NCI-H1092 (cell line): Measurements from ENCODE around the gene ANAPC1.
A peak's percentile ranks its signal among the peaks of the same experiment; 100 is the strongest.
"Not testable (repeated sequence)": the region's sequence is repeated elsewhere in the genome, so short reads cannot be mapped to it uniquely, and the experiment has no call there.

Experiments used
- DNase-seq: peaks from one replicate; lab custom pipeline; 2025; lab: John Stamatoyannopoulos, UW

ANAPC1 gene

DNA sequence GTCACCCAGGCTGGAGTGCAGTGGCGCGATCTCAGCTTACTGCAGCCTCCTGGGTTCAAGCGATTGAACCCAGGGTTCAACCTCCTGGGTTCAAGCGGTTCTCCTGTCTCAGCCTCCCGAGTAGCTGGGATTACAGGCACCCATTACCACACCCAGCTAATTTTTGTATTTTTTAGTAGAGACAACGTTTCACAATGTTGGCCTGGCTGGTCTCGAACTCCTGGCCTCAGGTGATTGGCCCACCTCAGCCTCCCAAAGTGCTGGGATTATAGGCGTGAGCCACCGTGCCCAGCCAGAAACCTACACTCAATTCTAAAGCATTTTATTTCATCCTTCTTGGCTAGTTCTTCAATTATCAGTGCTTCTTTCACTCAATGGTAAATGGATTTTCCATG lies 21.5 kb upstream of the ANAPC1 start:
- not testable (repeated sequence) for DNase-seq

GRCh38 chr2:111904726-111905474 lies 20.9 kb upstream of the ANAPC1 start:
- no peak for DNase-seq

DNA sequence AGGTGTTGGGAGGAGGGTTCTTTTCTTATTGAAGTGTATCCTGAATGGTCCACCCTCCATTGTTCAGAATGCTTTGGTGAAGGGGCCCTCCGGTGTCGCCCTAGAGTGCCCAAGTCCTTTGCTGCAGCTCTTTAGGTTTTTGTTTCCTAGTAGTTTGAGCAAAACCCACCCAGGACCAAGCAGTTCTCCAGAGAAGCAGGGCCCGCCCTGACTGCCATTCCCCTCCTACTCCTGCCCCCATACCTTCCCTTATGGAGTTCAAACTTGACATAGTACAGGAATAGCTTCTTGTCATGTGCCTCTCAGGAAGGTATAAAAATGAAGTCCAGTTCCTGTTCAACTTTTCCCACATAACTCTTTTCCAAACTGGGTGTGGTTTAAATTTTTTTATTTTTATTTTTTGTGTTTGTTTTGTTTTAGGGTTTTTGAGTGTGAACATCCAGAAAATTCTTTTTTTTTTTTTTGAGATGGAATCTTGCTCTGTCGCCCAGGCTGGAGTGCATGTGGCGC lies 20.0 kb upstream of the ANAPC1 start:
- no peak for DNase-seq

DNA sequence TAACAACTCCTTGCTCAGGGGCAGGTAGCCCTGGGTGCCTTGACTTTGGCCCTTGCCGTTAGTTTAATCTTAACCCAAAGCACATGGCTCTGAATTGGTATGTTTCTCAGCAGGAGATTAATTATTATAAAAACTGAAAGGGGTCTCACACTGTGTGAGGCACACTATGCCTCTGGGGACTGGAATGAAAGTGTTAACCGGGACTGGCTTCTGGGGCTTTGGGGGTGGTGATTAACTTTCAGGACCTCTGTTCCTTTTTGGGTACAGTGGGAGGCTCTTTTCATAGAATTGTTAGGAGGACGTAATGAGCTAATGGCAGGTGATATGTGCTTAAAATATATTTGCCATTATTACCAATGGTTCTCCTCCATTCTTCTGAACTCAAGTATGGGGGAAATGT lies 19.5 kb upstream of the ANAPC1 start:
- no peak for DNase-seq

DNA sequence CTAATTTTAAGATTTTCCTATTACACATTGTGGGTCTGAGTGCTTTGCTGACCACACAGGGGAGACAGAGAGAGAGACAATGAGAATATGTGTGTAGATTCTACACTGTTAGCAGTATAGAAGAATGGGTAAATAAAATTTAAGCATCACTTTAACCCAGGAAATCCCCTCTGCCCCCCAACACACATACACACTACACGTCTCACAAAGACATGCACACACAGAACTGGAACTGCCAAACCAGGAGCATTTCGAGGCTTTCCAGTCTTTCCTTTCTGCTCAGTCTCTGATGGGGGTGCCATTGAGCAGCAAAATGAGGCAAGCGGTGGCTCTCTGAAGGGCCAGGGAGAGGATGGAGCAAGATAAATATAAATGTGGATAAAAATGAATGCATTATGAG lies 16.9 kb upstream of the ANAPC1 start:
- no peak for DNase-seq

DNA sequence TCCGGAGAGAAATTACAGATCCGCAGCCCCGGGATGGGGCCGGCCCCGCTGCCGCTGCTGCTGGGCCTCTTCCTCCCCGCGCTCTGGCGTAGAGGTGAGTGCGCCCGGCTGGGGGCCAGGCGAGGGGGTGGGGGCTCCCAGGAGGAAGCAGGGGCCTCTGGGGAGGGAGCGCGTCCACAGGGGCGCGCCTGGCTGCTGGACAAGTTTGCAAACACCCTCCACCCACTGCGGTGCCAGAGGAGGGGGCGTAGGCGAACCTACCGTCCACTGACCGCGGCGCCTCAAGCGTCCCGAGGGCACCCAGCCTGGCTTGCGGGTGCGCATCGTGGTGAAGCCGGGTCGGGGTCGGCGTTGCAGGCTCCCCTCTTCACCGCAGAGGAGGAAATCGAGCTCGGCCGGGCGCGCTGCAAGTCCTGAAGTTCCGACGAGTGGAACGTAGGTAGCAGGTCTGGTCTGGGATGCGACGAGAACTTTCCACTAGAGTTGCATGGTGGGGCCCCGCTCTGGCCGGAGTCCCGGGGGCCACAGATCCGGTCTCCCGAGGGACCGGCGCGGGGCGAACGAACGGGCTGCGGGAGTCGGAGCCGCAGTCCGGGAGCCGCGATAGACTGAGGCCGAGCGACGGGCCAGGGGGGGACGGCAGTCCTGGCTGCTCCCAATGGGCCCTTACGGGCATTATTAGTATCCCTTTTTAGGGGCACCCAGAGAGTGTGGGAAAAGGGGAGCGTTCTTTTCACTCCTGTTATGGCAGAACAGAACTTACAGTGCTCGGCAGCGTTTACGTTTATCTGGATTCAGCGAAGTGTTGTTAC lies 14.9 kb upstream of the ANAPC1 start:
- no peak for DNase-seq

- peak; percentile 26 for DNase-seq
Observed at GRCh38 chr2:111897924-111898702, 14.1 kb upstream of the ANAPC1 start, which contains the start of gene MERTK. Gene MERTK, plus strand, starts transcription at chr2:111898607. Its CDS starts 129 bp downstream, at chr2:111898736.

- no peak for DNase-seq
Observed at GRCh38 chr2:111897630-111897923, 13.6 kb upstream of the ANAPC1 start.

GRCh38 chr2:111896576-111896975 lies 12.6 kb upstream of the ANAPC1 start:
- no peak for DNase-seq

DNA sequence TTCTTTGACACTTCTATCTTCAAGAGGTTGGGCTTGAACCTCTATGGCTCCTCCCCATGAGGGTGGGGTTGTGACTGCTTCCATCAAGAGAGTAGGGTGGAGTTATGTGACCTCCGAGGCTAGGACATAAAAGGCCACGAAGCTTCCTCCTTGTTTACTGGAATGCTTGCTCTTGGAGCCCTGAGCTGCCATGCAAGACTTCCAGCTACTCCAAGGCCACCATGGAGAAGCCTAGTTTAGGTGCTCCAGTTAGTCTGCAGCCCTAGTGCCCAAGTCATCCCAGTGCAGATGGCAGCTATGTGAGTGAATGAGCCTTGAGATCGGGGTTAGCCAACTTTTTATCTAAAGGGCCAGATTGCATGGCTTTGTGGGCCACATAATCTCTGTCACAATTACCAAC lies 12.0 kb upstream of the ANAPC1 start:
- DNase-seq = no peak

DNA sequence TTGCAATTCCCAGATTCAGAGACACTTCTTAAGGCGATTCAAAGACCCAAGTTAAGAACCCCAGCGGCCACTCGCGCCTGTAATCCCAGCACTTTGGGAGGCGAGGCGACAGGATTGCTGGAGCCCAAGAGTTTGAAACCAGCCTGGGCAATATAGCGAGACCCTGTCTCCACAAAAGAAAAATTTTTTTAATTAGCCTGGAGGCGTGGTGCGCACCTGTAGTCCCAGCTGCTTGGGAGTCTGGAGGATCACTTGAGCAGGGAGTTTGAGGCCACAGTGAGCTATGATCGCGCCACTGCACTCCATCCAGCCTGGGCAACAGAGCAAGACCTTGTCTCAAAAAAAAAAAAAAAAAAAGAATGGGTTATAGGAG lies 585 bp upstream of the ANAPC1 start:
- DNase-seq = no peak

DNA sequence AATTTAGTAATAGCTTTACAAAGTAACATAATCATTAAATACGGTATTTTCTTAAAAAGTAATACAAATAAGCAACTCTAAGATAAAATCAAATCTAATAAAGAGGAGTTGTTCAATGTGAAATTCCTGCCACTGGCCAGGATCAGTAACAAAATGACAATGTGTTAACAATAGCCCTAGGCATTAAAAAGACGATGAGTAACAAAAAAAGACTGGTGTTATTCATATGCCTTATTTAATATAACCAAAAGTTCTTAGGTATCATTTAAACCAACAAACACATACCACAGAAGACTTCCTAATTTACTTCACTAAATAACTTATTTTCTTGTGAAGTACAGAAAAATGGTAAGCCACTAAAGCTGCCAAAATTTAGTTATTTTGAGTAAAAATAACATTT lies 11.2 kb downstream of the ANAPC1 start:
- DNase-seq = not testable (repeated sequence)

- DNase-seq = not testable (repeated sequence)
Observed at GRCh38 chr2:111865124-111865523, 18.9 kb downstream of the ANAPC1 start.

DNA sequence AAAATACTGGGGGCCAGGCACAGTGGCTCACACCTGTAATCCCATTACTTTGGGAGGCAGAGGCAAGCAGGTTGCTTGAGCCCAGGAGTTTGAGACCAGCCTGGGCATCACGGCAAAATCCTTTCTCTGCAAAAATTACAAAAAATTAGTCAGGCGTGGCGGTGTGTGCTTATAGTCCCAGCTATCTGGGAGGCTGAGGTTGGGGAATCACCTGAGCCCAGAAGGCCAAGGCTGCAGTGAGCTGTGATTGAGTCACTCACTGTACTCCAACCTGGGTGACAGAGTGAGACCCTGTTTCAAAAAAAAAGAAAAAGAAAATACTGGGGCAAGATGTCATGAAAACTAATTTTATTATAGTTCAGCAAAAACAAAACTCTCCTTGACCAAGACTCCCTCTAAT lies 24.0 kb downstream of the ANAPC1 start:
- not testable (repeated sequence) for DNase-seq

DNA sequence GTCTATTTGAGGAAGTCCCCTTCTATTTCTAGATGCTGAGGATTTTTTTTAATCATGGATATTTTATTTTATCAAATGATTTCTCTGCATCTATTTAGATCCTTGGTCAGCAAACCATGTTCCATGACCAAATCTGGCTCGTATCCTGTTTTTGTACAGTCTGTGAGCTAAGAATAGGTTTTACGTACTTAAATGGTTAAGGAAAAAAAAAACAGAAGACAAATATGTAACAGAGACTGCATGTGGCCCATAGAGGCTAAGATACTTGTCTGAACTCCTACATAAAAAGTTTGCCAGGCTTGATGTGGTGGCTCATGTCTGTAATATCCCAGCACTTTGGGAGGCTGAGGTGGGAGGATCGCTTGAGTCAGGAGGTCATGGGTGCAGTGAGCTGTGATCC lies 31.4 kb downstream of the ANAPC1 start:
- not testable (repeated sequence) for DNase-seq

DNA sequence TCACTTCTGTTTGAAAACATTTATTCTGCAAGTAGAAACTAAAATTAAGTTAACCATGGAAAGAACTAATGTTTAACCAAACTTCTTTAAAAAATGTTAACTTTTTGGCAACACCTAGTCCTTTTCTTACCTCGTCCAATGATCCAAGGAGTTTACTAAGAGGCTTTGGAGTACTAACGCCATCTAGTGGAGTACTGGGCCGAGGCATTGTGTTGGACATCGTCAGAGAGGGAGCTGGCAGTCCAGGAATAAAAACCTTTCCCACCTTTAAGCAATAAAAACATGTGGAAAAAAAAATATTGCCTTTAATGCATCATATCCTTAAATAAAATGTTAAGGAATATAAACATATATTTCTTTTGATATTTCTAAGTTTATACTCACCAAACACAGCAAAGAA lies 33.3 kb downstream of the ANAPC1 start:
- peak; percentile 0 for DNase-seq

GRCh38 chr2:111839625-111840282 lies 44.2 kb downstream of the ANAPC1 start:
- DNase-seq = not testable (repeated sequence)

DNA sequence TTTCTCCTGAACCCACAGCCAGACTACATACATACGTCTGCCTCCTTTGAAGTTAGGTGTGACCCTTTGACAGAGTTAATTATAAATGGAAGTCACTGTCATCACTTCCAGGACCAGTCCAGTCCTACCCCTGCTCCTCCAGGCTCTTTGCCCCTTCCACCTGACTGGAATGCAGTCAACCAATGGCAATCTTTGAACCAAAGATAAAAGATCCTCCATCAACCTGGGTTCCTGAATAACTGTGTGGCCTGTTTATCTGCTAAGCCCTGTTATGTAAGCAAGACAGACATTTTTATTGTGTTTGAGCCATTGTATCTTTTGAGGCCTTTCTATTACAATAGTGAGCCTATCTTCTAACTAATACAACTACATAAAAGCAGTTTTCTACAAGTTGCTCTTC lies 45.0 kb downstream of the ANAPC1 start:
- DNase-seq = not testable (repeated sequence)

- not testable (repeated sequence) for DNase-seq
Observed at GRCh38 chr2:111834221-111834620, 49.8 kb downstream of the ANAPC1 start.

- not testable (repeated sequence) for DNase-seq
Observed at GRCh38 chr2:111830479-111830878, 53.5 kb downstream of the ANAPC1 start.

DNA sequence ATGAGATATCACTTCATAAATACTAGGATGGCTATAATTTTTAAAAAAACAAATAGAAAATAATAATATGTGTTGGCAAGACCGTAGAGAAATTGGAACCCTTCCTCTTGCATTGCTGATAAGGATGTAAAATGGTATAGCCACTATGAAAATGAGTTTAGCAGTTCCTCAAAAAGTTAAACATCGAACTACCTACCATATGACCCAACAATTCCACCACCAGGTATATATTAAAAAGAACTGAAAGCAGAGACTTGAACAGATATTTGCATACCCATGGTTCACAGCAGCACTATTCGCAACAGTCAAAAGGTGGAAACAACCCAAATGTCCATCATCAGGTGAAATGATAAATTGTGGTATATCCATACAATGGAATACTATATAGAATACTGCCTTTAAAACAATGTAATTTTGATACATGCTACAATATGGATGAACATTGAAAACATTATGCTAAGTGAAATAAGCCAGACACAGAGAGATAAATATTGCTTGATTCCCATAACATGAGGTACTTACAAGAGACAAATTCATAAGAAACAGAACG lies 55.7 kb downstream of the ANAPC1 start:
- DNase-seq = not testable (repeated sequence)
